22Rv1 (cell line): ENCODE data around the gene MYO18B.

ENCODE experiments used
- ZFX ChIP-seq: fragments of 450-650 bp; IDR thresholded peaks from 2 replicates; pipeline ENCODE4 v1.6.1; 2017; ENCODE audit warnings: antibody characterized with exemption, borderline replicate concordance
- TF ChIP-seq, protein P1 (sequence below): fragments of 450-650 bp; IDR thresholded peaks from 2 replicates; pipeline ENCODE4 v1.5.1; 2017; ENCODE audit warnings: mild to moderate bottlenecking

DNA sequence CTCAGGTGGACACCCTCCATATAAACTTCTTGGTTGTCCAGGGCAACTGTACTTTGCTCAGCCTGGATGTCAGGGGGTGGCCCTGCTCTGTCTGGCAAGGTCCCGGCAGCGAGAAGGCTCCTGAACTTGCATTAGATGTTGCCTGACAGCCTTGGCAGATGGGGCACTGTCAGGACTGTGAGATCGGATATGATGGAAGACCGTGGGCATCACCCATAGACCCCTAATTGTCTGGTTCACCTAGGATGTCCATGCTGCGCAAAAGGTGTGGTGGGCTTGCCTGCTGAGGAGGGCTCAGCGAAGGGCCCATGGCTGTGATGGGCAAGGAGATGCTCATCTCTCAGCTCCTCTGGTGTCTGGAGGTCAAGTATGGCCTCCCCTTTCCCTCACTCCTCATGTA is 62.7 kb downstream of the MYO18B start:
- TF ChIP-seq, protein P1, sequence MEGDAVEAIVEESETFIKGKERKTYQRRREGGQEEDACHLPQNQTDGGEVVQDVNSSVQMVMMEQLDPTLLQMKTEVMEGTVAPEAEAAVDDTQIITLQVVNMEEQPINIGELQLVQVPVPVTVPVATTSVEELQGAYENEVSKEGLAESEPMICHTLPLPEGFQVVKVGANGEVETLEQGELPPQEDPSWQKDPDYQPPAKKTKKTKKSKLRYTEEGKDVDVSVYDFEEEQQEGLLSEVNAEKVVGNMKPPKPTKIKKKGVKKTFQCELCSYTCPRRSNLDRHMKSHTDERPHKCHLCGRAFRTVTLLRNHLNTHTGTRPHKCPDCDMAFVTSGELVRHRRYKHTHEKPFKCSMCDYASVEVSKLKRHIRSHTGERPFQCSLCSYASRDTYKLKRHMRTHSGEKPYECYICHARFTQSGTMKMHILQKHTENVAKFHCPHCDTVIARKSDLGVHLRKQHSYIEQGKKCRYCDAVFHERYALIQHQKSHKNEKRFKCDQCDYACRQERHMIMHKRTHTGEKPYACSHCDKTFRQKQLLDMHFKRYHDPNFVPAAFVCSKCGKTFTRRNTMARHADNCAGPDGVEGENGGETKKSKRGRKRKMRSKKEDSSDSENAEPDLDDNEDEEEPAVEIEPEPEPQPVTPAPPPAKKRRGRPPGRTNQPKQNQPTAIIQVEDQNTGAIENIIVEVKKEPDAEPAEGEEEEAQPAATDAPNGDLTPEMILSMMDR: no peak
- TF ChIP-seq ZFX: no peak
